ENCODE measurements around the gene PPDPF.

GRCh38 chr20:63471717-63471980, 48.9 kb upstream of the PPDPF start:
- TF ChIP-seq CTCF (IDR thresholded peaks at IDR 0.05) (no peak), POLR2AphosphoS5 (IDR thresholded peaks at IDR 0.05) (no peak), POLR2A (IDR thresholded peaks at IDR 0.05) (no peak), EP300 (IDR thresholded peaks at IDR 0.05) (no peak)

All from suprapubic skin (tissue), 4 donors.